Measurements from ENCODE around the gene C1orf122. TPM values are rescaled to one million over a fixed set of nuclear protein-coding genes. Genes with fewer than 3 reads are reported as not detected.

C1orf122 gene
- total and polyA plus RNA-seq, 2 of the 13 experiments (the other 11 are each of a cell fraction or from before 2014, with no cell fraction given), result 18.7 to 40.6 TPM

DNA sequence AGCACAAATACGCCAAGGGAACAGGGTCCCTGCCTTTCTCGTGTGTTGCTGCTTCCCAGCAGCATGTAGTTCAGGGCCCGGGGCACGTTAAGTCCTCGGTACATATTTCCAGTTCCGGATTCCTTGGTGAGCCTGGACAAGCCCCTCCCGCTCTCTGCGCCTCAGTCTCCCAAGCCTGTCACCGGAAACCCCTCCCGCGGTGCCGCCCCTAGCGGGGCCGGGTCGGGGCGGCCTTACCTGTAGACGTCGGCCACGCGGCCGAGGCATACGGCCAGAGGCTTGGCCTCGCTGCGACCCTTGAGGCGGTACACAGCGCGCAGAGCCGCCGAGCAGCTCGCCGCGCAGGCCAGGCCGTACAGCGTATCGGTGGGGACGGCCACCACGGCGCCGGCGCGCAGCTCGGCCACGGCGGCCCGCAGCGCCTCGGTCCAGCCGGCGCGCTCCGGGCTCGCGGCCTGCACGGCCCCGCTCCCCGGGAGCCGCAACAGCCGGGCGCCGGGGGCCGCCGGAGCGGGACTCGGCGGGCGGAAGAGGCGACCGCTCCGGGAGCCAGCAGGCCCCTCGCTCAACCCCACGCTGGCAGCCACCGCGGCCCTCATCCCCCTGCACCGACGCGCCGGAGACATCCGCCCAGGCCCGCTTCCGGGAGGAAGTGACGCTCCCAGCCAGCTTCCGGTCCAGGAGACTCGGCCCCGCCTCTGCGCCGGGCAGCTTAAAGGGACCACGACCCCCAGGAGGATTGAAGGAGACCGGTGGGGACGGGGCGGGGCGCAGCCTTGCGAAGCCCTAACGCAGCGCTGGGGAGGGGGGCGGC is at the start of gene C1orf122, which contains the start of gene YRDC (continued):
- TF ChIP-seq, protein P1, sequence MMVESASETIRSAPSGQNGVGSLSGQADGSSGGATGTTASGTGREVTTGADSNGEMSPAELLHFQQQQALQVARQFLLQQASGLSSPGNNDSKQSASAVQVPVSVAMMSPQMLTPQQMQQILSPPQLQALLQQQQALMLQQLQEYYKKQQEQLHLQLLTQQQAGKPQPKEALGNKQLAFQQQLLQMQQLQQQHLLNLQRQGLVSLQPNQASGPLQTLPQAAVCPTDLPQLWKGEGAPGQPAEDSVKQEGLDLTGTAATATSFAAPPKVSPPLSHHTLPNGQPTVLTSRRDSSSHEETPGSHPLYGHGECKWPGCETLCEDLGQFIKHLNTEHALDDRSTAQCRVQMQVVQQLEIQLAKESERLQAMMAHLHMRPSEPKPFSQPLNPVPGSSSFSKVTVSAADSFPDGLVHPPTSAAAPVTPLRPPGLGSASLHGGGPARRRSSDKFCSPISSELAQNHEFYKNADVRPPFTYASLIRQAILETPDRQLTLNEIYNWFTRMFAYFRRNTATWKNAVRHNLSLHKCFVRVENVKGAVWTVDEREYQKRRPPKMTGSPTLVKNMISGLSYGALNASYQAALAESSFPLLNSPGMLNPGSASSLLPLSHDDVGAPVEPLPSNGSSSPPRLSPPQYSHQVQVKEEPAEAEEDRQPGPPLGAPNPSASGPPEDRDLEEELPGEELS (CRISPR knock-in tag; IDR thresholded peaks at IDR 0.05), result no peak
- TF ChIP-seq KAT8 (CRISPR knock-in tag; IDR thresholded peaks at IDR 0.05) (peak; percentile 81), CENPBD1 (CRISPR knock-in tag; IDR thresholded peaks at IDR 0.05; ENCODE audit: borderline replicate concordance, low read depth) (no peak), JARID2 (CRISPR knock-in tag; IDR thresholded peaks at IDR 0.05; ENCODE audit: insufficient replicate concordance) (no peak), RXRB (CRISPR knock-in tag; IDR thresholded peaks at IDR 0.05; ENCODE audit: borderline replicate concordance) (peak; percentile 17; the same call in 1 of the 2 replicates), ZC3H4 (CRISPR knock-in tag; IDR thresholded peaks at IDR 0.05; ENCODE audit: borderline replicate concordance) (no peak), KLF9 (CRISPR knock-in tag; IDR thresholded peaks at IDR 0.05; ENCODE audit: low read depth) (no peak), ZNF605 (CRISPR knock-in tag; IDR thresholded peaks at IDR 0.05) (no peak), ZBTB38 (CRISPR knock-in tag; IDR thresholded peaks at IDR 0.05) (no peak), ARID4A (CRISPR knock-in tag; IDR thresholded peaks at IDR 0.05; ENCODE audit: borderline replicate concordance) (peak; percentile 80), POLR2AphosphoS5 (IDR thresholded peaks at IDR 0.05; ENCODE audit: low read depth, low read length) (peak; percentile 72), ATF6 (CRISPR knock-in tag; conservative IDR thresholded peaks at IDR 0.05) (no peak), HCFC1 (IDR thresholded peaks at IDR 0.05; ENCODE audit: low read depth, low read length) (peak; percentile 62), JUN (CRISPR knock-in tag; IDR thresholded peaks at IDR 0.05) (no peak), MAFF (IDR thresholded peaks at IDR 0.05; ENCODE audit: low read depth, low read length) (no peak), ZNF530 (CRISPR knock-in tag; IDR thresholded peaks at IDR 0.05; ENCODE audit: low read depth) (no peak), ZNF496 (CRISPR knock-in tag; IDR thresholded peaks at IDR 0.05; ENCODE audit: insufficient replicate concordance) (no peak), ZBTB8A (CRISPR knock-in tag; IDR thresholded peaks at IDR 0.05; ENCODE audit: borderline replicate concordance, low read depth) (no peak)
- TF ChIP-seq, protein P2, sequence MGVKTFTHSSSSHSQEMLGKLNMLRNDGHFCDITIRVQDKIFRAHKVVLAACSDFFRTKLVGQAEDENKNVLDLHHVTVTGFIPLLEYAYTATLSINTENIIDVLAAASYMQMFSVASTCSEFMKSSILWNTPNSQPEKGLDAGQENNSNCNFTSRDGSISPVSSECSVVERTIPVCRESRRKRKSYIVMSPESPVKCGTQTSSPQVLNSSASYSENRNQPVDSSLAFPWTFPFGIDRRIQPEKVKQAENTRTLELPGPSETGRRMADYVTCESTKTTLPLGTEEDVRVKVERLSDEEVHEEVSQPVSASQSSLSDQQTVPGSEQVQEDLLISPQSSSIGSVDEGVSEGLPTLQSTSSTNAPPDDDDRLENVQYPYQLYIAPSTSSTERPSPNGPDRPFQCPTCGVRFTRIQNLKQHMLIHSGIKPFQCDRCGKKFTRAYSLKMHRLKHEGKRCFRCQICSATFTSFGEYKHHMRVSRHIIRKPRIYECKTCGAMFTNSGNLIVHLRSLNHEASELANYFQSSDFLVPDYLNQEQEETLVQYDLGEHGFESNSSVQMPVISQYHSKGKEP (CRISPR knock-in tag; IDR thresholded peaks at IDR 0.05), result peak; percentile 78; the same call in 1 of the 2 replicates
